HG03066 (cell line): ENCODE data around the gene DPP7.
A peak's percentile ranks its signal among the peaks of the same experiment; 100 is the strongest.

ENCODE experiments used
- ATAC-seq: cut with Tn5 transposase; IDR thresholded peaks from one replicate; pipeline ENCODE4 v1.9.1; 2021; ENCODE audit warnings: low read depth; ENCODE audit not compliant: unreplicated experiment

The DPP7 gene

GRCh38 chr9:137095664-137096517, 18.6 kb downstream of the DPP7 start:
- peak; percentile 77 for ATAC-seq

- no peak for ATAC-seq
These were observed 25.1 kb downstream of the DPP7 start for GRCh38 chr9:137089232-137089947.

GRCh38 chr9:137088121-137088520, 26.4 kb downstream of the DPP7 start:
- no peak for ATAC-seq

- no peak for ATAC-seq
These were observed 27.1 kb downstream of the DPP7 start for GRCh38 chr9:137087409-137087925.

- peak; percentile 77 for ATAC-seq
These were observed 27.8 kb downstream of the DPP7 start, which contains the start of gene MAN1B1 for GRCh38 chr9:137086531-137087408. TSS of gene MAN1B1 (plus strand) at chr9:137086985. CDS start at chr9:137087000, 15 bp downstream.

- ATAC-seq: peak; percentile 2
These were observed 28.5 kb downstream of the DPP7 start for GRCh38 chr9:137085920-137086530.

GRCh38 chr9:137084526-137084925, 30.0 kb downstream of the DPP7 start:
- ATAC-seq: no peak

GRCh38 chr9:137083394-137084004, 31.0 kb downstream of the DPP7 start:
- no peak for ATAC-seq

- no peak for ATAC-seq
These were observed 31.6 kb downstream of the DPP7 start for GRCh38 chr9:137082925-137083290.

- no peak for ATAC-seq
These were observed 32.2 kb downstream of the DPP7 start for GRCh38 chr9:137082222-137082924.

- ATAC-seq: no peak
These were observed 34.0 kb downstream of the DPP7 start for GRCh38 chr9:137080260-137081122.

GRCh38 chr9:137079401-137079787, 35.1 kb downstream of the DPP7 start:
- ATAC-seq: no peak

GRCh38 chr9:137078701-137079400, 35.7 kb downstream of the DPP7 start:
- no peak for ATAC-seq

GRCh38 chr9:137077758-137078693, 36.5 kb downstream of the DPP7 start:
- no peak for ATAC-seq

- ATAC-seq: no peak
These were observed 37.4 kb downstream of the DPP7 start, which contains the start of gene UAP1L1 for GRCh38 chr9:137077010-137077747. TSS of gene UAP1L1 (plus strand) at chr9:137077517. CDS start at chr9:137077533, 16 bp downstream.

- no peak for ATAC-seq
These were observed 37.9 kb downstream of the DPP7 start for GRCh38 chr9:137076636-137077009.
